ENCODE measurements around the gene SCLT1. TPM values are rescaled to one million over a fixed set of nuclear protein-coding genes. Genes with fewer than 3 reads are reported as not detected.

Gene SCLT1
- total and polyA plus RNA-seq, 2 of the 13 experiments (the other 11 are each of a cell fraction or from before 2014, with no cell fraction given): 1.5 to 8.7 TPM

DNA sequence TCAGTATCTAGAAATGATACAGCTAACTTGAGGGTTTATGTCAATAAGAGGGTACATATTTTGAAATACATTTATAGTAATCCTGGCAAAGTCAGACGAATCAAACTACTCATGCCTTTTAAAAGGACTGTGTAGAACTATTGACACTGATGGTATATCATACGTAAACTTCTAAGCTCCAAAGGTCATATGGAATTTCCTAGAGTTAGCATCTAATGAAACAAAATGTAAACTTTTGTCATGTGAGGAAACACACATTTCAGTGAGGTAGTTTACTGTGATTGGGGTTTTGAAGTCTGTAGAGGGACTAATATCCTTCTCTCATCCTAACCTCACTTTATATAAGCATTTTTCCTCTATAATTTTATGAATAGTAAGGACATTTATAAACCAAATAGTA, 138.4 kb downstream of the SCLT1 start (continued):
- TF ChIP-seq, protein P1, sequence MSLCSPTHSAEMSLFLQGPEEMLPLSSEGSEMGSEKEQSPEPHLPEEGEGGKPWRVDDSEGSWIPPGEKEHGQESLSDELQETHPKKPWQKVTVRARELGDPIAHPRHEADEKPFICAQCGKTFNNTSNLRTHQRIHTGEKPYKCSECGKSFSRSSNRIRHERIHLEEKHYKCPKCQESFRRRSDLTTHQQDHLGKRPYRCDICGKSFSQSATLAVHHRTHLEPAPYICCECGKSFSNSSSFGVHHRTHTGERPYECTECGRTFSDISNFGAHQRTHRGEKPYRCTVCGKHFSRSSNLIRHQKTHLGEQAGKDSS (CRISPR knock-in tag; IDR thresholded peaks at IDR 0.05; ENCODE audit: borderline replicate concordance, low read depth): no peak
- TF ChIP-seq RBM39 (IDR thresholded peaks at IDR 0.05; ENCODE audit: low read depth, low read length, poor library complexity, severe bottlenecking): no peak
- TF ChIP-seq PRPF4 (IDR thresholded peaks at IDR 0.05; ENCODE audit: low read depth, low read length, poor library complexity, severe bottlenecking): no peak
- no peak for TF ChIP-seq ZNF549 (CRISPR knock-in tag; IDR thresholded peaks at IDR 0.05)
- no peak for TF ChIP-seq RBM22 (optimal IDR thresholded peaks at IDR 0.05; ENCODE audit: low read length)
- TF ChIP-seq HOMEZ (CRISPR knock-in tag; IDR thresholded peaks at IDR 0.05; ENCODE audit: low read depth): peak; percentile 27; the same call in 1 of the 2 replicates
- TF ChIP-seq ZFP82 (CRISPR knock-in tag; IDR thresholded peaks at IDR 0.05; ENCODE audit: borderline replicate concordance): no peak
- no peak for TF ChIP-seq ATAD3A (CRISPR knock-in tag; IDR thresholded peaks at IDR 0.05)
- no peak for TF ChIP-seq PATZ1 (CRISPR knock-in tag; IDR thresholded peaks at IDR 0.05)
- no peak for TF ChIP-seq KLF12 (CRISPR knock-in tag; IDR thresholded peaks at IDR 0.05; ENCODE audit: borderline replicate concordance)
- TF ChIP-seq BHLHE40 (IDR thresholded peaks at IDR 0.05; ENCODE audit: low read length): no peak
- TF ChIP-seq HDAC6 (IDR thresholded peaks at IDR 0.05; ENCODE audit: low read depth, low read length): no peak
- peak; percentile 62 for TF ChIP-seq HNF4A (CRISPR knock-in tag; IDR thresholded peaks at IDR 0.05)

Data from HepG2 (cell line).